Lower leg skin (tissue), 3 donors: ENCODE results near the gene CA10.

Experiments
- POLR2A ChIP-seq, 2 donors: fragments of 450-650 bp; IDR thresholded peaks; one replicate each; pipeline ENCODE4 v1.6.1; 2016 to 2017; ENCODE audit warnings: antibody characterized with exemption in 2 of 2, mild to moderate bottlenecking in 1 of 2, moderate library complexity in 1 of 2
- TF ChIP-seq, protein P1 (sequence below), 3 donors: fragments of 450-650 bp; IDR thresholded peaks; one replicate each; pipeline ENCODE4 v1.5.1; 2016; ENCODE audit warnings: antibody characterized with exemption in 3 of 3, mild to moderate bottlenecking in 3 of 3, moderate library complexity in 2 of 3

DNA sequence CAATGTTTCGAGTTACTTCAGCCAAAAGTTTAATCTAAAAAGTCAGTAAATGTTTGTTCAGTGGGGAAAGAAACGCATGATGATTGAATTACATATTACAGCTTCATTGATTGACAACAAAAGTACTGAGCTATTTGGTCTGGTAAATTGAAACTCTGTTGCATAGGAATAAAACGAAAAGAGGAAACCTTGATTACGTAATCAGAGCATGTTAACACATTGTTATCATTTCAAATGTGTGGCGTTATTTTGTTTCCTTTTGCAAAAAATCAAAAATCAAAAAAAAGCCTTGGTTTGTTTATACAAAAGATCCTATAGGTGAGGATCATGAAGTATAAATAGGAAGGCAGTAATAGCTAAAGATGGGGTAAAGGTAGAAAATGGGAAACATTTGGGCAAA, 19.5 kb upstream of the CA10 start:
- TF ChIP-seq POLR2A (IDR thresholded peaks at IDR 0.05): no peak
- TF ChIP-seq, protein P1, sequence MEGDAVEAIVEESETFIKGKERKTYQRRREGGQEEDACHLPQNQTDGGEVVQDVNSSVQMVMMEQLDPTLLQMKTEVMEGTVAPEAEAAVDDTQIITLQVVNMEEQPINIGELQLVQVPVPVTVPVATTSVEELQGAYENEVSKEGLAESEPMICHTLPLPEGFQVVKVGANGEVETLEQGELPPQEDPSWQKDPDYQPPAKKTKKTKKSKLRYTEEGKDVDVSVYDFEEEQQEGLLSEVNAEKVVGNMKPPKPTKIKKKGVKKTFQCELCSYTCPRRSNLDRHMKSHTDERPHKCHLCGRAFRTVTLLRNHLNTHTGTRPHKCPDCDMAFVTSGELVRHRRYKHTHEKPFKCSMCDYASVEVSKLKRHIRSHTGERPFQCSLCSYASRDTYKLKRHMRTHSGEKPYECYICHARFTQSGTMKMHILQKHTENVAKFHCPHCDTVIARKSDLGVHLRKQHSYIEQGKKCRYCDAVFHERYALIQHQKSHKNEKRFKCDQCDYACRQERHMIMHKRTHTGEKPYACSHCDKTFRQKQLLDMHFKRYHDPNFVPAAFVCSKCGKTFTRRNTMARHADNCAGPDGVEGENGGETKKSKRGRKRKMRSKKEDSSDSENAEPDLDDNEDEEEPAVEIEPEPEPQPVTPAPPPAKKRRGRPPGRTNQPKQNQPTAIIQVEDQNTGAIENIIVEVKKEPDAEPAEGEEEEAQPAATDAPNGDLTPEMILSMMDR (IDR thresholded peaks at IDR 0.05): no peak
